SH-SY5Y (cell line): ENCODE data around the gene HNRNPD.

ENCODE experiments used
- GATA2 ChIP-seq: IDR thresholded peaks from 2 replicates; pipeline ENCODE4 v1.6.1; 2011; ENCODE audit warnings: mild to moderate bottlenecking, low read depth, low read length
- GATA3 ChIP-seq: IDR thresholded peaks from 2 replicates; pipeline ENCODE4 v1.6.1; 2011; ENCODE audit warnings: low read depth, mild to moderate bottlenecking, low read length, moderate library complexity

- no peak for TF ChIP-seq GATA2
- TF ChIP-seq GATA3: no peak
Observed at GRCh38 chr4:82422616-82423015, 48.8 kb upstream of the HNRNPD start.
